Right lung (tissue), 5 donors: Measurements from ENCODE around the gene ADAMTSL3. TPM values are rescaled to one million over a fixed set of nuclear protein-coding genes. Genes with fewer than 3 reads are reported as not detected.
A peak's percentile ranks its signal among the peaks of the same experiment; 100 is the strongest.

Experiments
- DNase-seq, 2 donors: peaks; one replicate each; pipeline ENCODE4 v3.0.0-alpha.2; 2013
- polyA plus RNA-seq, 5 donors: library from polyadenylated mRNA; unstranded; fragments of 120-200 nt; gene quantifications; one replicate each; pipeline versions ENCODE4 v1.2.1 to v1.2.3, GENCODE V29; 2013; ENCODE audit warnings: inconsistent platforms in 1 of 5, low replicate concordance in 1 of 5; ENCODE audit not compliant: insufficient read length in 5 of 5, insufficient read depth in 1 of 5

The ADAMTSL3 gene
- polyA plus RNA-seq, 5 donors, result 15.3 to 30.4 (median 20.0) TPM

DNA sequence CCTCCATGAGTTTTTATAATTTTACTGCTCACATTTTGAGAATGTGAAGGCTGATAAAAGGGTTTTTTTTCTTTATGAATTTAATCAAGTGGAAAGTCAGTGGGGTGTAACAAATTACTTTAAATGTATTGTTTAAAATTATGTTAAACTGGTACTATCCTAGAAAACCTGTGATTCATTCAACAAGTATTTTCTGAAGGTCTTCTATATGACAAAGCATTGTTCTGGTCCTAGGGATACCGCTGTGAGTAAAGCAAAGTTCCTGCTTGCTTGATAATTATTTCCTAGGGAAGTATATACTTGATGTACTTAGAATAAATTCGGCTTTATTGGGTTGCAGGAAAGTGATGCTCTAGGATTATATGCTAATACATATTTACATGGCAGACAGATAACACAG lies 428.8 kb downstream of the ADAMTSL3 start:
- no peak for DNase-seq

DNA sequence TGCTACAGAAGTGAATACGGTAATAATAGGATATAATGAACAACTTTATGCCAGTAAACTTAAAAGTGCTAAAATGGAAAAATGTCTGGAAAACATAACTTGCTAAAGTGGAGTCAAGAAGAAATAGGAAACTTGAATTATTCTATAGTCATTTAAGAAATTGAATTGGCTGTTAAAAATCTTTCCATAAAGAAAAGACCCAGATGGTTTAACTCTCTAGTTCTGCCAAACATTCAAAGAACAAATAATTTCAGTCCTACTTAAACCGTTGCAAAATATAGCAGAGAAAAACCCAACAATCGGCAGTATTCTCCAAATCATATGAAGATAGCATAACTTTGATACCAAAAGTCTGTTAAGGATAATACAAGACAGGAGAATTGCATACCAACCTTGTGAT lies 432.1 kb downstream of the ADAMTSL3 start:
- peak in 1 of 2 donors; percentile 8 for DNase-seq

Other genes with a start within 250 kb of the ADAMTSL3 start
- gene SH3GL3, start 206.8 kb upstream of the ADAMTSL3 start, polyA plus RNA-seq, result 10 to 100 TPM in 4 of 5 donors, 1 to 10 TPM in 1; 8.0 to 18.6 (median 11.9) TPM